Brain microvascular endothelial cell (primary cell): ENCODE measurements around the gene ITIH4.

ENCODE experiments used
- DNase-seq: peaks from one replicate; pipeline ENCODE4 v3.0.0-alpha.2; 2020
- H3K27ac ChIP-seq: fragments of 250-450 bp; sonication (Bioruptor Pico); 2 replicates; pipeline ENCODE4 v1.5.1; 2020; ENCODE audit warnings: mild to moderate bottlenecking, moderate library complexity
- H3K27me3 ChIP-seq: fragments of 250-450 bp; sonication (Bioruptor Pico); replicated peaks from 2 replicates; pipeline ENCODE4 v1.5.1; 2020; ENCODE audit warnings: mild to moderate bottlenecking
- H3K36me3 ChIP-seq: fragments of 250-450 bp; sonication (Bioruptor Pico); replicated peaks from 2 replicates; pipeline ENCODE4 v1.5.1; 2020; ENCODE audit warnings: mild to moderate bottlenecking
- H3K4me3 ChIP-seq: 2 replicates; pipeline ENCODE4 v1.5.1; 2011; ENCODE audit warnings: low read depth, mild to moderate bottlenecking, control low read depth, low read length, moderate library complexity
- in situ Hi-C: cut with HindIII; loops from 2 replicates; pipeline ENCODE4 v1.10.0; 2017; ENCODE audit warnings: low sequenced_read_pairs, low pct_ligation_motif_present
- TF ChIP-seq, protein P1 (sequence below): IDR thresholded peaks from 2 replicates; pipeline ENCODE4 v1.5.1; 2011; ENCODE audit warnings: low read depth, mild to moderate bottlenecking, moderate library complexity, low read length, control low read depth, inconsistent platforms; ENCODE audit errors: missing control alignments

ITIH4 gene

DNA sequence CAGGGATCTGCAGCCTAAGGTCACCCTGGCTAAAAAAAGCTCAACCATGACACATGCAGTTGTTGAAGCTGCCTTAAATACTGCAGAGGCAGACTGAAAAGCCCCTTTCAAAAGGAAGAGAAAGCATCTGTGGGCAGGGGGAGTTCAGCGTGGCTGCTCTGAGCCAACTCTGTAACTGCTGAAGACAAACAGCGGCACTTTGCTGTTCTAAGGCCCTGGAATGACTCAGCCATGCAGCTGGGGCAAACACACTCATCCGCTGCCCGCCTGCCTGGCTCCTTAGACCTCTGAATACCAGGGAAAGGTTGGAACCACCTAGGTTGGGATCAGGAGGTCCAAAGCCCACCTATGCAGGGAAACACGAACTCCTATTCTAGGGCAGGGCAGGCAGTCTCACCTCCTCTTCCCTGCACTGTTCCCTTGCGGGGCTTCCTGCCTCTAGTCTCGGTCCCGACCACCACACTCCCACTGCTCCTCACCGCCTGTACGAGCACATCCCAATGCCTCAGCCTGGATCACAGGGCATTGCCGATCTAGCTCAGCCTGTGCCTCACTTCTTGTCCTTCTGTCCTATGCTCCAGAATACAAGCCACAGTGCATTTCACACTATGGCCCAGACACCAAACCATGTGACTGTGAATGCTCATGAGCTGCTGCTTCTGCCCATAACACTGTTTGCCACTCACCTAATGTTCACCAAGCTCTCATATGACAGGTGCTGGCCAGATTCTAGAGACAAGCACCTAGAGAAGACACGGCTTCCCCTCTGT lies 10.9 kb upstream of the ITIH4 start:
- H3K4me3 ChIP-seq, result no peak overlapping the region
- no peaks in the 10 kb centered on the region for H3K36me3 ChIP-seq
- in situ Hi-C loops, result no loop called here
- no peaks in the 10 kb centered on the region for H3K27me3 ChIP-seq
- TF ChIP-seq, protein P1, sequence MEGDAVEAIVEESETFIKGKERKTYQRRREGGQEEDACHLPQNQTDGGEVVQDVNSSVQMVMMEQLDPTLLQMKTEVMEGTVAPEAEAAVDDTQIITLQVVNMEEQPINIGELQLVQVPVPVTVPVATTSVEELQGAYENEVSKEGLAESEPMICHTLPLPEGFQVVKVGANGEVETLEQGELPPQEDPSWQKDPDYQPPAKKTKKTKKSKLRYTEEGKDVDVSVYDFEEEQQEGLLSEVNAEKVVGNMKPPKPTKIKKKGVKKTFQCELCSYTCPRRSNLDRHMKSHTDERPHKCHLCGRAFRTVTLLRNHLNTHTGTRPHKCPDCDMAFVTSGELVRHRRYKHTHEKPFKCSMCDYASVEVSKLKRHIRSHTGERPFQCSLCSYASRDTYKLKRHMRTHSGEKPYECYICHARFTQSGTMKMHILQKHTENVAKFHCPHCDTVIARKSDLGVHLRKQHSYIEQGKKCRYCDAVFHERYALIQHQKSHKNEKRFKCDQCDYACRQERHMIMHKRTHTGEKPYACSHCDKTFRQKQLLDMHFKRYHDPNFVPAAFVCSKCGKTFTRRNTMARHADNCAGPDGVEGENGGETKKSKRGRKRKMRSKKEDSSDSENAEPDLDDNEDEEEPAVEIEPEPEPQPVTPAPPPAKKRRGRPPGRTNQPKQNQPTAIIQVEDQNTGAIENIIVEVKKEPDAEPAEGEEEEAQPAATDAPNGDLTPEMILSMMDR, result no peak
- no peak for DNase-seq
- H3K27ac ChIP-seq, result no peak overlapping the region

DNA sequence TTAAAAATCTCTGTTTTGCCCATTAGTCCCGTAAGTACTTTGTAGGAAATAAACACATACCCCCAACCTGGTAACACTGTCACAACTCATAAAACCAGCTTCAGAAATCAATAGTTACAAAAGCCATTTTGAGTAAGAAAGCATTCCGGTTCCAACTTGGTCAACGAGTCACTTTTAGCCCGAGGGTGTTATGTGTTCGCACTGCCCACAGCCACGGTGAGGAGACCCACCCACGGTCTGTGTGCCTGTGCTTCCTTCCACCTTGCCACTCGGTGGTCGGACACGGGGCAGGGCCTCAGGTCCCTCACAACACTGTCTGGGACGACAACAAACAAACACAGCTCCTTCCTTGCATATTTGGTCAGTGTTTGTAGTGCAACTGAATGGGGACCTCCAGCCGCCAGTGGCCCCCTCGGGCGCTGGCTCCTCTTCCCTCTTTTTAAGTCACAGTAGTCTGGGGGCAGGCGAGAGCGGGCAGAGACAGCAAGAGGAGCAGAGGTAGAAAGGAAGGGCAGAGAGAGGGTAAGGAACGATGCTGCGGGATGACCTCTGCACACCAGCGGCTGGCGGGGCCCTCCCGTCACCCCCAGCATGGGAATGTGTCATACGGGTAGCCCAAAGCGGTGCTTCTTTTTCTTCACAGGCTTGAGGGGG lies 9.5 kb upstream of the ITIH4 start:
- Histone ChIP-seq H3K27ac (no peak overlapping the region), H3K36me3 (no peaks in the 10 kb centered on the region), H3K4me3 (no peak overlapping the region), H3K27me3 (no peaks in the 10 kb centered on the region)
- in situ Hi-C loops, result no loop called here
- no peak for DNase-seq
- TF ChIP-seq, protein P1, result no peak

DNA sequence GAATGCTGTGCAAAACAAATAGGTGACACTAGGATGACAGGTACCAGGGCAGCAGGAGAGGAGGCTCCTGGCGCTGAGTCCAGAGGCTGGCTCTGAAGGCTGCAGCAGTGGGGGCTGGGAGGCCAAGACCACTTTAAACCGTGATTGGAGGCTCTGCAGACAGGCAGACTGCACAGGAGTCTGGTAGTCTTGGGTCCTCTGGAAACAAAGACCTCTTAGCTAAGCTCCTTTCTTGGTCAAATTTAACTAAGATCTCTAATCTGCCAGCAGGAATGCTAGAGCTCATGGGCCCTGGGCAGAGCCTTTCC lies 8.8 kb upstream of the ITIH4 start:
- Histone ChIP-seq H3K4me3 (no peak overlapping the region), H3K27me3 (no peaks in the 10 kb centered on the region), H3K27ac (no peak overlapping the region), H3K36me3 (no peaks in the 10 kb centered on the region)
- TF ChIP-seq, protein P1, result no peak
- no peak for DNase-seq
- in situ Hi-C loops, result no loop called here

DNA sequence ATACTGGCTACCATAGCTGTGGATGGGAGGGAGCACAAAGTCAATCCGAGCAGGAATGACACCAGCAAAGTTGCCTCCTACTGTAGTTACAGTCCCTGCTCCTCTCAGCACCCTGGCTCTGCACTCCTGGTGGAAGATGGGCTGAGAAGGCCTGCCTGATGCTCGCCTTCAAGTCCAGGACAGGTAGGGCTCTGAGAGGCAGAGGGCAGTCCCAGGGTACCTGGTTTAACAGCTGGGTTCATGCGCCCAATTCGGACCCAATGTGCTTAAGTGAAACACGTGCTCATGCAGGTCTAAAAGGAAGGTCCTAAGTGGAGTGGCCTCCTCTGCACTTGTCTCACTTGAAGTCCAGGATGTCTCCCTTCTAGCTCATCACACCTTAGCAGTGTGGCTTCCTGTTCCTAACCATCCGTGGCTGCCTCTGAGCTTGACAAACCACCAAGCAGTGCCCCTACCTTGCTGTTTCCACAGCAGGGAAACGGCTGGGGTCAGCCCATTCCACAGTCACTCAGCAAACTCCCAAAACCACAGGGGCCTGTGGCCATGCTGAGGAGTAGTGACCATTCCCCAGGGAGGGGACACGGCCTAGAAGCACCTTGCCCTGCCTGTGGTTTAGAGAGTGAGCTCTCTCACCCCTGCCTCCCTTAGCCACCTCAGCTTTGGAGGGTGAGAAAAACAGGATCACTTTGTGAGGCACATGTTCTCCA lies 8.2 kb upstream of the ITIH4 start:
- no peak for DNase-seq
- in situ Hi-C loops, result no loop called here
- TF ChIP-seq, protein P1, result no peak
- H3K27ac ChIP-seq, result no peak overlapping the region
- no peak overlapping the region for H3K4me3 ChIP-seq
- no peaks in the 10 kb centered on the region for H3K27me3 ChIP-seq
- no peaks in the 10 kb centered on the region for H3K36me3 ChIP-seq

DNA sequence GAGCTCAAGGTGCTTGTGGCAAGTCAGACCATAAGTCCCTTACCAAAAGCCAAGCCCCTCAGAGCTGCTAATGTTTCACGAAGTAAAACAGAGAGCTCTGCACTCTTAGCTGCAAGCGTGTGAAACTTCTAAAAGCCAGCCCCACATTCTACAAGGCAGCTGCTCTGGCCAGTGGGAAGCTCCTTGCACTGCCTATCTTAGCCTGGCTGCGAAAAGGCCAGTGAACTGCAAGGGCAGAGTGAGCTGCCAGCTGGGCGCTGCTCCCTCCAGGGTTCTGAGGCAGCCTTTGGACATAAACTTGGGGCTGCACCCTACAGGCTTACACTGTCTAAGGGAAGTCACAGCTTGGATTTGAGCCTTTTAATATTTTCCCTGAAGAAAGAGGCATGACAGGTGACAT lies 6.5 kb upstream of the ITIH4 start:
- in situ Hi-C loops, result no loop called here

More for the DNA sequence above, 6.5 kb upstream of the ITIH4 start:
- no peak for DNase-seq
- Histone ChIP-seq H3K4me3 (no peak overlapping the region), H3K27me3 (no peaks in the 10 kb centered on the region), H3K36me3 (no peaks in the 10 kb centered on the region), H3K27ac (no peak overlapping the region)
- TF ChIP-seq, protein P1, result no peak
